Measurements from ENCODE around the gene PHF2. TPM values are rescaled to one million over a fixed set of nuclear protein-coding genes. Genes with fewer than 3 reads are reported as not detected.
A peak's percentile ranks its signal among the peaks of the same experiment; 100 is the strongest.

The PHF2 gene
- total and polyA plus RNA-seq, 10 donors = 11.2 to 46.2 (median 31.0) TPM

DNA sequence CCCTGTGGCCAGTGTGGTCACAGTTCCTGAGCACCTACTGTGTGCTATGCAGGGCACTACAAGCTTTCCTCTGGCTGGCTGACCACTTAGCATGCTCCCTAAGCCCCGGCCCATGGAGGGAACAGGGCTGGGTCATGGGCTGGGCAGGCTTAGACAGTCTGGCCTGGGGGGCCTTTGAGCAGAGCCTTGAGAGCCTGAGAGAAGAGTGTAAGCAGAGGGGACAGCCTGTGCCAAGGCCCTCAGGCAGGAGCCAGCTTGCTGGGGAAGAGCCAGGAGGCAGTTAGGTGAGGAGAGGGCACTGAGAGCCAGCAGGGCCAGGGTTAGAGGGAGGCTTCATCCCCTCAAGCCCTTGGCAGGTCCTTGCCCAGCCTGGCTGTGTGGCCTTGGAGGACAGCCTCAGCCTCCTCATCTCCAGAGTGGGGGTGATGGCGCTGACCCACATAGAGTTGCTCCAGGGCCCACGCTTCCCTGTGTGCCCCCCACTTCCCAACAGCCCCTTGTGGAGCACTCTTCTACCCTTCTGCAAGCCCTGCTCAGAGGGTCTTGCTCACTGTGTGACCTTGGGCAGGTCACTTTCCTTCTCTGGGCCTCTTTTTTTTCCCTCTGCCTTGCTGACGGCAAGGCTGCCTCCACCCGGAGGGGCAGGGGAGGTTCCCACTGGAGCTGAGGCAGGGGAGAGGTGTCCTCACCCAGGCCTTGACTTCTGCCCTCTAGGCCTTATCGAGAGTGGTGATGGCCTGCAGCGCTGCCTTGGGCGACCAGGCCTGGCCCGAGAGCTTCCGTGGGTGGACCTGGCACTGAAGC, 107.1 kb downstream of the PHF2 start:
- no peak for TF ChIP-seq POLR2AphosphoS5 (IDR thresholded peaks at IDR 0.05)
- no peak for TF ChIP-seq POLR2A (IDR thresholded peaks at IDR 0.05)
- TF ChIP-seq, protein P1, sequence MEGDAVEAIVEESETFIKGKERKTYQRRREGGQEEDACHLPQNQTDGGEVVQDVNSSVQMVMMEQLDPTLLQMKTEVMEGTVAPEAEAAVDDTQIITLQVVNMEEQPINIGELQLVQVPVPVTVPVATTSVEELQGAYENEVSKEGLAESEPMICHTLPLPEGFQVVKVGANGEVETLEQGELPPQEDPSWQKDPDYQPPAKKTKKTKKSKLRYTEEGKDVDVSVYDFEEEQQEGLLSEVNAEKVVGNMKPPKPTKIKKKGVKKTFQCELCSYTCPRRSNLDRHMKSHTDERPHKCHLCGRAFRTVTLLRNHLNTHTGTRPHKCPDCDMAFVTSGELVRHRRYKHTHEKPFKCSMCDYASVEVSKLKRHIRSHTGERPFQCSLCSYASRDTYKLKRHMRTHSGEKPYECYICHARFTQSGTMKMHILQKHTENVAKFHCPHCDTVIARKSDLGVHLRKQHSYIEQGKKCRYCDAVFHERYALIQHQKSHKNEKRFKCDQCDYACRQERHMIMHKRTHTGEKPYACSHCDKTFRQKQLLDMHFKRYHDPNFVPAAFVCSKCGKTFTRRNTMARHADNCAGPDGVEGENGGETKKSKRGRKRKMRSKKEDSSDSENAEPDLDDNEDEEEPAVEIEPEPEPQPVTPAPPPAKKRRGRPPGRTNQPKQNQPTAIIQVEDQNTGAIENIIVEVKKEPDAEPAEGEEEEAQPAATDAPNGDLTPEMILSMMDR (IDR thresholded peaks at IDR 0.05 in 8 of 11, conservative IDR thresholded peaks at IDR 0.05 in 3 of 11) = no peak
- 80 to 93% (median 89%) methylated on average over 10 of the region's 10 CpGs for WGBS, 5 donors
- DNase-seq = peak; percentile 56

DNA sequence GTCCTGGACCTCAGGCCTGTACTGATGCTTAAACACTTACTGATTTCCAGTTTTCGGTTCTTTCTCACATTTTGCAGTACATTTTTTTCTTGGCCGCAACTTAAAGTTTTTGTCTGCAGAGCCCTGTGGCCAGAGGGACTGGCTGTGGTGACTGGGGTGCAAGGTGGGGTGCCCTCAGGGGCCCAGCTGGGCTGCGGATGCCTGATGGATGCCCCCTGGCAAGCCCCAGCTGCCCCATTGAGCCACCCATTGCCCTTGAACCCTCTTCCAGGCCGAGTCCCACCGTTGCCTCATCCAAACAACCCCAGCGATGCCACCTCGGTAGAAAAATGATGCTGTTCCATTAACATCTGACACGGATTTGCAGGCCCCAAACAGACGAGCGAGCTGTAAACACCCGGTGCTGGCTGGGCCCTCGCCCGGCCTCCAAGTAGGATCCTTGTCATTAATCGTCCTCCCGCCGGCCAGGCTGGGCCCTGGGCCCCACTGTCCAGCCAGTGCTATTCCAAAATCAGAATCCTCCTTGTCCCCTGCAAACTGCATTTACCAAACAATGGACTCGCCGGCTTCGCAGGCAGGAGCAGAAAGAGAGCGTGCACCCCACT, 107.9 kb downstream of the PHF2 start:
- H3K4me3 ChIP-seq = no peak overlapping the region
- DNase-seq = peak; percentile 42
- TF ChIP-seq, protein P1 (IDR thresholded peaks at IDR 0.05 in 8 of 11, conservative IDR thresholded peaks at IDR 0.05 in 3 of 11) = no peak
- TF ChIP-seq POLR2AphosphoS5 (IDR thresholded peaks at IDR 0.05) (no peak), POLR2A (IDR thresholded peaks at IDR 0.05) (no peak)
- WGBS, 5 donors = 86 to 92% (median 90%) methylated on average over 17 to 20 of the region's 20 CpGs
- intact Hi-C loops (cut with DNase I; ENCODE audit: low total_unique reads) = loop anchor here (5.0 kb wide), 1 partner anchor 278 kb away; no protein-coding TSS in a partner anchor
- peaks cover 0 to 10% (median 0%) of the 10 kb centered on the region in 7 donors for H3K27me3 ChIP-seq (replicated peaks in 1 of 7)
- H3K27ac ChIP-seq = no peak overlapping the region
- peaks cover 0 to 4% (median 0%) of the 10 kb centered on the region in 6 donors for H3K36me3 ChIP-seq
- H3K4me1 ChIP-seq = peaks cover 0 to 20% (median 2%) of the 10 kb centered on the region in 6 donors
- H3K9me3 ChIP-seq = peaks cover 0 to 21% (median 16%) of the 10 kb centered on the region in 8 donors

More for the DNA sequence above, 107.1 kb downstream of the PHF2 start:
- Histone ChIP-seq H3K9me3 (peaks cover 0 to 14% (median 9%) of the 10 kb centered on the region in 8 donors), H3K27ac (no peak overlapping the region), H3K4me1 (peaks cover 0 to 20% (median 2%) of the 10 kb centered on the region in 6 donors), H3K4me3 (no peak overlapping the region), H3K36me3 (peaks cover 0 to 11% (median 0%) of the 10 kb centered on the region in 6 donors), H3K27me3 (replicated peaks in 1 of 7) (peaks cover 0 to 10% (median 0%) of the 10 kb centered on the region in 7 donors)
- intact Hi-C loops (cut with DNase I; ENCODE audit: low total_unique reads) = loop anchor here (5.0 kb wide), 1 partner anchor 279 kb away; no protein-coding TSS in a partner anchor

DNA sequence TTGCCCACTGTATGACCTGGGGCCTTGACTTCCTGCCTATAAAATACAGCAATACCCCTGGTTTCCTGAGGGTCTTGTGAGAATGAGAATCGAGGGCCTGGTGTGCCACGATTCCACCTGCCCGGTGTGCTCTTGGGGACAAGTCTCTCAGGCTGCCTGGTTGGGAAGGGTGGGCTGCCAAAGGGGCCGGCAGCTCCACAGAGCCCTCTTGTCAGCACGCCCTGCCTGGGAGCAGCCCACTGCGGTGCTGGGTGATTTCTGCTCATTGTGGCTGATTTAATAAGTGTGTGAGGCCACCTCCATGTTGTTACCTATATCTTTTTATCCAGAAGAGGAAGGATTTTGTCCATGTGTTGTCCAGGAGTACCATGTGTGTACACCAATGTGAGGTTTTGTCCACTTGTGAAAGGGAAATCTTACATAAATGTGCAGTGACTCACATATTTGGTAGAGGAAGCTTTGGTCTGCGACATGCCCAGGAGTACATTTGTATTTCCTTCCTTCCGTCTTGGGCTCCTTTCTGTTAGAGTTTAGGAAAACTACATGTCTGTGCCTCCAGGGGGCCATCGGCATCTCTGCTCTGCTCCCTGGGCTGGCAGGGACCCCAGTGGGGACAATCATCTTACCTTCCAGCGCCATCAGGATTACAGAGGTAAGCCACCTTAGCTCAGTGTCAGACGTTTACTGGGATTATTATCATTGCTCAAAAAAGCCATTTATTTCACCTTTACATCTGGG, 108.6 kb downstream of the PHF2 start:
- Histone ChIP-seq H3K27ac (no peak overlapping the region), H3K9me3 (peaks cover 2 to 29% (median 23%) of the 10 kb centered on the region in 8 donors), H3K27me3 (replicated peaks in 1 of 7) (peaks cover 0 to 10% (median 0%) of the 10 kb centered on the region in 7 donors), H3K4me1 (peaks cover 0 to 18% (median 2%) of the 10 kb centered on the region in 6 donors), H3K4me3 (no peak overlapping the region), H3K36me3 (no peaks in the 10 kb centered on the region)
- peak; percentile 34 for DNase-seq
- WGBS, 5 donors = 47 to 56% (median 56%) methylated on average over 10 to 11 of the region's 11 CpGs
- intact Hi-C loops (cut with DNase I; ENCODE audit: low total_unique reads) = loop anchor here (5.0 kb wide), 1 partner anchor 277 kb away; no protein-coding TSS in a partner anchor
- TF ChIP-seq POLR2AphosphoS5 (IDR thresholded peaks at IDR 0.05) (no peak), POLR2A (IDR thresholded peaks at IDR 0.05) (no peak)
- TF ChIP-seq, protein P1 (IDR thresholded peaks at IDR 0.05 in 8 of 11, conservative IDR thresholded peaks at IDR 0.05 in 3 of 11) = no peak

Data from spleen (tissue), 11 donors.